Measurements from ENCODE around the gene NUDT7.

GRCh38 chr16:77732241-77732946 is 10.1 kb downstream of the NUDT7 start:
- TF ChIP-seq CTCF (IDR thresholded peaks at IDR 0.05) (no peak), EP300 (IDR thresholded peaks at IDR 0.05) (no peak), POLR2A (IDR thresholded peaks at IDR 0.05) (no peak), POLR2AphosphoS5 (IDR thresholded peaks at IDR 0.05) (no peak)

All from sigmoid colon (tissue), 4 donors.